ENCODE measurements around the gene PRR36.
"Not testable (repeated sequence)": the region's sequence is repeated elsewhere in the genome, so short reads cannot be mapped to it uniquely, and the experiment has no call there.

PRR36 gene

GRCh38 chr19:7874076-7874896 lies at the start of gene PRR36:
PRR36 (minus strand) TSS chr19:7874390; CDS start chr19:7873689, 701 bp downstream.
- DNase-seq (ENCODE audit: low spot score), result peak; percentile 82

- no peak for DNase-seq (ENCODE audit: low spot score)
These were observed 49.4 kb upstream of the PRR36 start for GRCh38 chr19:7923295-7924191.

GRCh38 chr19:7922836-7923195 lies 48.6 kb upstream of the PRR36 start:
- DNase-seq (ENCODE audit: low spot score), result no peak

- DNase-seq (ENCODE audit: low spot score), result no peak
These were observed 48.0 kb upstream of the PRR36 start for GRCh38 chr19:7921967-7922835.

GRCh38 chr19:7921302-7921966 lies 47.2 kb upstream of the PRR36 start:
- DNase-seq (ENCODE audit: low spot score), result no peak

- peak; percentile 83 for DNase-seq (ENCODE audit: low spot score)
These were observed 46.5 kb upstream of the PRR36 start for GRCh38 chr19:7920519-7921301.

- peak; percentile 85 for DNase-seq (ENCODE audit: low spot score)
These were observed 45.7 kb upstream of the PRR36 start, which contains the start of gene SNAPC2 for GRCh38 chr19:7919610-7920518. SNAPC2 (plus strand) TSS chr19:7920338; CDS start chr19:7920367, 29 bp downstream.

GRCh38 chr19:7918615-7919421 lies 44.6 kb upstream of the PRR36 start:
- DNase-seq (ENCODE audit: low spot score), result no peak

GRCh38 chr19:7918062-7918614 lies 43.9 kb upstream of the PRR36 start:
- DNase-seq (ENCODE audit: low spot score), result not testable (repeated sequence)

- peak; percentile 84 for DNase-seq (ENCODE audit: low spot score)
These were observed 43.3 kb upstream of the PRR36 start for GRCh38 chr19:7917267-7918061.

- DNase-seq (ENCODE audit: low spot score), result no peak
These were observed 42.7 kb upstream of the PRR36 start for GRCh38 chr19:7916955-7917266.

- peak; percentile 68 for DNase-seq (ENCODE audit: low spot score)
These were observed 42.1 kb upstream of the PRR36 start for GRCh38 chr19:7916103-7916954.

- no peak for DNase-seq (ENCODE audit: low spot score)
These were observed 41.3 kb upstream of the PRR36 start for GRCh38 chr19:7915250-7916102.

GRCh38 chr19:7914598-7915045 lies 40.4 kb upstream of the PRR36 start, which contains the start of gene TGFBR3L:
TGFBR3L (plus strand) TSS chr19:7914830.
- DNase-seq (ENCODE audit: low spot score), result no peak

GRCh38 chr19:7914099-7914498 lies 39.9 kb upstream of the PRR36 start:
- DNase-seq (ENCODE audit: low spot score), result no peak

All from iPS-NIHi11 (cell line).